SK-N-SH (cell line): ENCODE data around the gene CMTM8. TPM values are rescaled to one million over a fixed set of nuclear protein-coding genes. Genes with fewer than 3 reads are reported as not detected.

Experiments used
- CTCF ChIA-PET: fragments of 300-600, 350-600 bp; formaldehyde crosslinking; extraction: SDS; loops from one replicate; lab custom pipeline; 2021; lab: Yijun Ruan, JAX
- POLR2A ChIA-PET: fragments of 350-600 bp; sonication (Branson Sonifier 250); formaldehyde crosslinking; extraction: SDS; loops from one replicate; lab custom pipeline; 2020; ENCODE audit warnings: antibody characterized with exemption, inconsistent platforms; lab: Yijun Ruan, JAX
- DNase-seq: peaks from one replicate; pipeline ENCODE4 v3.0.0; 2012
- H2AFZ ChIP-seq: fragments of 200-600 bp; sonication (generic); 2 replicates; pipeline ENCODE4 v1.8.1; 2016; ENCODE audit warnings: antibody characterized with exemption, mild to moderate bottlenecking, low read depth
- H3F3A ChIP-seq: fragments of 200-600 bp; sonication (generic); replicated peaks from 2 replicates; pipeline ENCODE3; 2016; ENCODE audit warnings: antibody characterized with exemption, mild to moderate bottlenecking; ENCODE audit not compliant: insufficient read depth
- H3K27ac ChIP-seq, 2 experiments: fragments of 200-500 bp in 1 of 2; fragments of 200-600 bp in 1 of 2; sonication (Bioruptor generic) in 1 of 2; sonication (generic), shearing (Covaris generic) in 1 of 2; 2 replicates each; pipeline versions ENCODE4 v1.5.1 to v1.6.1; 2014 to 2016; ENCODE audit warnings: low read depth in 2 of 2, inconsistent platforms in 1 of 2, low read length in 1 of 2, mild to moderate bottlenecking in 1 of 2, mixed read lengths in 1 of 2
- H3K27me3 ChIP-seq: fragments of 200-600 bp; sonication (generic), shearing (Covaris generic); 2 replicates; pipeline ENCODE4 v1.6.1; 2016; ENCODE audit warnings: mixed run types; ENCODE audit not compliant: insufficient read depth
- H3K36me3 ChIP-seq, 2 experiments: fragments of 200-500 bp in 1 of 2; fragments of 200-600 bp in 1 of 2; sonication (Bioruptor generic) in 1 of 2; sonication (generic) in 1 of 2; replicated peaks in 1 of 2; 2 replicates each; pipeline versions ENCODE3 to v1.5.1; 2014 to 2016; ENCODE audit warnings: low read length in 1 of 2, mild to moderate bottlenecking in 1 of 2; ENCODE audit not compliant: insufficient read depth in 2 of 2, control insufficient read depth in 1 of 2
- H3K4me1 ChIP-seq, 2 experiments: fragments of 200-500 bp in 1 of 2; fragments of 200-600 bp in 1 of 2; sonication (Bioruptor generic) in 1 of 2; sonication (generic), shearing (Covaris generic) in 1 of 2; 2 replicates each; pipeline versions ENCODE4 v1.5.1 to v1.6.1; 2014 to 2016; ENCODE audit warnings: low read depth in 1 of 2, low read length in 1 of 2, mixed run types in 1 of 2; ENCODE audit not compliant: insufficient read depth in 2 of 2, control insufficient read depth in 1 of 2
- H3K4me2 ChIP-seq: fragments of 200-600 bp; sonication (generic), shearing (Covaris generic); 2 replicates; pipeline ENCODE4 v1.6.1; 2017; ENCODE audit warnings: mixed run types
- H3K4me3 ChIP-seq, 2 experiments: fragments of 200-500 bp in 1 of 2; fragments of 200-600 bp in 1 of 2; sonication (Bioruptor generic) in 1 of 2; sonication (generic), shearing (Covaris generic) in 1 of 2; 2 replicates each; pipeline versions ENCODE4 v1.5.1 to v1.8.1; 2014 to 2016; ENCODE audit warnings: low read depth in 2 of 2, inconsistent platforms in 1 of 2, low read length in 1 of 2, mild to moderate bottlenecking in 1 of 2, mixed read lengths in 1 of 2, moderate library complexity in 1 of 2
- H3K79me2 ChIP-seq: fragments of 200-600 bp; sonication (generic); 2 replicates; pipeline ENCODE4 v1.8.1; 2017; ENCODE audit warnings: mild to moderate bottlenecking; ENCODE audit not compliant: insufficient read depth
- H3K9ac ChIP-seq: fragments of 200-600 bp; sonication (generic); 2 replicates; pipeline ENCODE4 v1.6.1; 2017; ENCODE audit warnings: mixed run types
- H3K9me2 ChIP-seq: fragments of 200-600 bp; sonication (generic); 2 replicates; pipeline ENCODE4 v1.6.1; 2017; ENCODE audit warnings: mixed run types
- H3K9me3 ChIP-seq: fragments of 200-600 bp; sonication (generic); 2 replicates; pipeline ENCODE4 v1.6.1; 2017; ENCODE audit warnings: mixed run types, mild to moderate bottlenecking, moderate library complexity
- H4K20me1 ChIP-seq: fragments of 200-600 bp; sonication (generic); 2 replicates; pipeline ENCODE4 v1.6.1; 2017; ENCODE audit warnings: mild to moderate bottlenecking, mixed run types; ENCODE audit not compliant: insufficient read depth
- ELF1 ChIP-seq: IDR thresholded peaks from 2 replicates; pipeline ENCODE4 v1.4.0; 2012
- EZH2phosphoT487 ChIP-seq: fragments of 200-600 bp; sonication (generic); IDR thresholded peaks from 2 replicates; pipeline ENCODE4 v1.6.1; 2017; ENCODE audit warnings: low read depth, mixed run types, mild to moderate bottlenecking, antibody characterized with exemption, moderate library complexity, borderline replicate concordance
- FOSL2 ChIP-seq: IDR thresholded peaks from 2 replicates; pipeline ENCODE4 v1.4.0; 2012; ENCODE audit warnings: low read depth, mild to moderate bottlenecking, moderate library complexity, borderline replicate concordance
- FOXJ3 ChIP-seq: sonication (generic); formaldehyde crosslinking; IDR thresholded peaks from 2 replicates; pipeline ENCODE4 v1.5.1; 2020; ENCODE audit warnings: mild to moderate bottlenecking, missing genetic modification reagents
- FOXM1 ChIP-seq: IDR thresholded peaks from 2 replicates; pipeline ENCODE4 v1.4.0; 2012; ENCODE audit warnings: low read depth, mild to moderate bottlenecking
- GATA2 ChIP-seq: sonication (generic); formaldehyde crosslinking; IDR thresholded peaks from 2 replicates; pipeline ENCODE4 v1.5.0; 2020; ENCODE audit warnings: mild to moderate bottlenecking, missing genetic modification reagents
- MAX ChIP-seq: IDR thresholded peaks from 2 replicates; pipeline ENCODE4 v1.4.0; 2012; ENCODE audit warnings: low read depth
- MXI1 ChIP-seq: IDR thresholded peaks from 2 replicates; pipeline ENCODE4 v1.6.1; 2012; ENCODE audit warnings: mild to moderate bottlenecking, low read depth, low read length, improper control_type of control experiment
- NFIC ChIP-seq: IDR thresholded peaks from 2 replicates; pipeline ENCODE4 v1.4.0; 2012; ENCODE audit warnings: borderline replicate concordance
- RAD21 ChIP-seq: IDR thresholded peaks from 2 replicates; pipeline ENCODE4 v1.6.1; 2012; ENCODE audit warnings: mild to moderate bottlenecking, low read length
- TAF1 ChIP-seq: IDR thresholded peaks from 2 replicates; pipeline ENCODE4 v1.6.1; 2012; ENCODE audit warnings: low read depth, mild to moderate bottlenecking, low read length, moderate library complexity, borderline replicate concordance
- USF2 ChIP-seq: fragments of 150-350 bp; IDR thresholded peaks from 2 replicates; pipeline ENCODE4 v1.6.1; 2017; ENCODE audit warnings: antibody characterized with exemption, low read length, low read depth, borderline replicate concordance
- WGBS: methylation state at CpG from one replicate; pipeline ENCODE4 v1.1.6; 2017; ENCODE audit warnings: low lambda C conversion rate; 5-methylcytosine and 5-hydroxymethylcytosine counted together
- polyA plus RNA-seq, 3 experiments: library from polyadenylated mRNA; depleted of rRNA; stranded (reverse); fragments of >200 nt; gene quantifications; 2 replicates each; pipeline ENCODE4 v1.2.3, GENCODE V29; 2012
- TF ChIP-seq, protein P1 (sequence below): IDR thresholded peaks from 2 replicates; pipeline ENCODE4 v1.6.1; 2012; ENCODE audit warnings: mild to moderate bottlenecking, low read depth, low read length, moderate library complexity

Gene CMTM8
- polyA plus RNA-seq, 1 of the 3 experiments (the other 2 are of a cell fraction), result 9.7 TPM

- TF ChIP-seq TAF1 (no peak), MAX (no peak)
Measured at GRCh38 chr3:32316976-32317375, 78.5 kb downstream of the CMTM8 start (continued).

DNA sequence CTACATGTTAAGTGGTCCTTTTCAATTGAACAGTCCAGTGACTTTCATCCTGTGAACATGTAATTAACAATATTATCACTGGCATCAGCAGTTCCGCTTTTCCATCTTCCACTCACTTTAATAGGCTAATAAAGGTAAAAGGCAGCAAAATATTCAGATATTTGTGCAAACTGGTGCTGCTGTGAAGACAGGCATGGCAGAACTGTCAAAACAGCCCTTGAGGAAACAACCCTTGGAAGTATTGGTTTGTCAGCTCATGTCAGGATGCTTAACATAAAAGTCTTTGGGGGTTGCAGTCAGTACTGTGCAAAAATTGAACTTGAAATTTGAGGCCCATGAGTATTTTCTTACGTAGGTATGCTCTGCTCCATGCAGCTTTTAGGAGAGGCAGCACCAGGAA lies 81.1 kb downstream of the CMTM8 start:
- Histone ChIP-seq H3F3A (no peaks in the 10 kb centered on the region), H3K36me3 (no peaks in the 10 kb centered on the region), H3K4me2 (no peak overlapping the region), H4K20me1 (no peaks in the 10 kb centered on the region; the same call in 1 of the 2 replicates), H3K27ac (no peak overlapping the region), H3K9ac (no peak overlapping the region), H3K9me2 (no peaks in the 10 kb centered on the region), H3K4me1 (no peaks in the 10 kb centered on the region), H2AFZ (no peak overlapping the region), H3K27me3 (no peaks in the 10 kb centered on the region), H3K9me3 (no peaks in the 10 kb centered on the region), H3K4me3 (no peak overlapping the region), H3K79me2 (no peaks in the 10 kb centered on the region)
- POLR2A ChIA-PET, result no interaction called here
- WGBS, result 96% methylated on average over 2 of the region's 2 CpGs
- no peak for DNase-seq
- TF ChIP-seq GATA2 (CRISPR knock-in tag), result no peak
- no peak for TF ChIP-seq MXI1
- no peak for TF ChIP-seq EZH2phosphoT487
- TF ChIP-seq MAX, result no peak
- TF ChIP-seq FOXJ3 (CRISPR knock-in tag), result no peak
- no peak for TF ChIP-seq USF2
- CTCF ChIA-PET, result interaction anchor here (0.8 kb wide), 1 partner anchor 23 kb away, joined by 3 read pairs; no protein-coding TSS in a partner anchor

- H3K4me1 ChIP-seq, result no peaks in the 10 kb centered on the region
- H3K4me2 ChIP-seq, result no peak overlapping the region
- no peak overlapping the region for H3K4me3 ChIP-seq
- DNase-seq, result no peak
- H4K20me1 ChIP-seq, result no peaks in the 10 kb centered on the region; the same call in 1 of the 2 replicates
- no peaks in the 10 kb centered on the region for H3K79me2 ChIP-seq
- ChIA-PET POLR2A (no interaction called here), CTCF (interaction anchor here (0.8 kb wide), 1 partner anchor 23 kb away, joined by 3 read pairs; no protein-coding TSS in a partner anchor)
- no peaks in the 10 kb centered on the region for H3K9me2 ChIP-seq
- no peaks in the 10 kb centered on the region for H3K9me3 ChIP-seq
- H3K9ac ChIP-seq, result no peak overlapping the region
- no peaks in the 10 kb centered on the region for H3F3A ChIP-seq
- H3K27me3 ChIP-seq, result no peaks in the 10 kb centered on the region
- H3K27ac ChIP-seq, result no peak overlapping the region
- no peaks in the 10 kb centered on the region for H3K36me3 ChIP-seq
- WGBS, result 82% methylated on average over 6 of the region's 6 CpGs
- TF ChIP-seq NFIC (no peak), FOSL2 (no peak), EZH2phosphoT487 (no peak), GATA2 (CRISPR knock-in tag) (no peak), MAX (no peak), USF2 (no peak), ELF1 (no peak), RAD21 (no peak), FOXM1 (no peak)
- TF ChIP-seq, protein P1, sequence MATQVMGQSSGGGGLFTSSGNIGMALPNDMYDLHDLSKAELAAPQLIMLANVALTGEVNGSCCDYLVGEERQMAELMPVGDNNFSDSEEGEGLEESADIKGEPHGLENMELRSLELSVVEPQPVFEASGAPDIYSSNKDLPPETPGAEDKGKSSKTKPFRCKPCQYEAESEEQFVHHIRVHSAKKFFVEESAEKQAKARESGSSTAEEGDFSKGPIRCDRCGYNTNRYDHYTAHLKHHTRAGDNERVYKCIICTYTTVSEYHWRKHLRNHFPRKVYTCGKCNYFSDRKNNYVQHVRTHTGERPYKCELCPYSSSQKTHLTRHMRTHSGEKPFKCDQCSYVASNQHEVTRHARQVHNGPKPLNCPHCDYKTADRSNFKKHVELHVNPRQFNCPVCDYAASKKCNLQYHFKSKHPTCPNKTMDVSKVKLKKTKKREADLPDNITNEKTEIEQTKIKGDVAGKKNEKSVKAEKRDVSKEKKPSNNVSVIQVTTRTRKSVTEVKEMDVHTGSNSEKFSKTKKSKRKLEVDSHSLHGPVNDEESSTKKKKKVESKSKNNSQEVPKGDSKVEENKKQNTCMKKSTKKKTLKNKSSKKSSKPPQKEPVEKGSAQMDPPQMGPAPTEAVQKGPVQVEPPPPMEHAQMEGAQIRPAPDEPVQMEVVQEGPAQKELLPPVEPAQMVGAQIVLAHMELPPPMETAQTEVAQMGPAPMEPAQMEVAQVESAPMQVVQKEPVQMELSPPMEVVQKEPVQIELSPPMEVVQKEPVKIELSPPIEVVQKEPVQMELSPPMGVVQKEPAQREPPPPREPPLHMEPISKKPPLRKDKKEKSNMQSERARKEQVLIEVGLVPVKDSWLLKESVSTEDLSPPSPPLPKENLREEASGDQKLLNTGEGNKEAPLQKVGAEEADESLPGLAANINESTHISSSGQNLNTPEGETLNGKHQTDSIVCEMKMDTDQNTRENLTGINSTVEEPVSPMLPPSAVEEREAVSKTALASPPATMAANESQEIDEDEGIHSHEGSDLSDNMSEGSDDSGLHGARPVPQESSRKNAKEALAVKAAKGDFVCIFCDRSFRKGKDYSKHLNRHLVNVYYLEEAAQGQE, result no peak
- H2AFZ ChIP-seq, result no peak overlapping the region
Measured at GRCh38 chr3:32320080-32320479, 81.6 kb downstream of the CMTM8 start.
